B cell (primary cell): ENCODE data around the gene MAP1S. TPM values are rescaled to one million over a fixed set of nuclear protein-coding genes. Genes with fewer than 3 reads are reported as not detected.
A peak's percentile ranks its signal among the peaks of the same experiment; 100 is the strongest.

Source experiments
- ATAC-seq: fragments of 200-7000 bp; cut with Tn5 transposase; one replicate; pipeline ENCODE4 v1.10.0; 2021; ENCODE audit warnings: low read depth, mild to moderate bottlenecking, moderate number of reproducible peaks, moderate library complexity
- CTCF ChIA-PET: fragments of 350-600 bp; sonication (Branson Sonifier 250); formaldehyde crosslinking; loops from one replicate; lab custom pipeline; 2021; ENCODE audit warnings: antibody characterized with exemption, inconsistent platforms; lab: Charles Lee
- POLR2A ChIA-PET: fragments of 350-600 bp; sonication (Branson Sonifier 250); formaldehyde crosslinking; loops from one replicate; lab custom pipeline; 2021; ENCODE audit warnings: antibody characterized with exemption; lab: Charles Lee
- DNase-seq: peaks from one replicate; pipeline ENCODE4 v3.0.0; 2013
- H2AFZ ChIP-seq: 2 replicates; pipeline ENCODE4 v1.6.1; 2012; ENCODE audit warnings: mild to moderate bottlenecking, low read depth, low read length; ENCODE audit not compliant: insufficient read depth, poor library complexity, severe bottlenecking
- H3K27ac ChIP-seq, 2 donors: 1 replicate in 1 of 2; 2 replicates in 1 of 2; pipeline ENCODE4 v1.5.1; 2012 to 2013; ENCODE audit warnings: low read length in 2 of 2, mild to moderate bottlenecking in 2 of 2, moderate library complexity in 1 of 2
- H3K27me3 ChIP-seq, 4 experiments: fragments of 200-600 bp in 1 of 4; sonication (generic) in 1 of 4; replicated peaks in 1 of 4; 1 replicate in 2 of 4; 2 replicates in 2 of 4; pipeline versions ENCODE4 v1.6.1 to v1.7.0; 2013 to 2016; ENCODE audit warnings: low read length in 3 of 4, mild to moderate bottlenecking in 2 of 4, mixed read lengths in 1 of 4, moderate library complexity in 1 of 4; ENCODE audit not compliant: insufficient read depth in 4 of 4, control insufficient read depth in 3 of 4; ENCODE audit errors: control extremely low read depth in 1 of 4
- H3K36me3 ChIP-seq, 2 experiments: replicated peaks in 1 of 2; 1 replicate in 1 of 2; 2 replicates in 1 of 2; pipeline versions ENCODE4 v1.6.1 to v1.7.1; 2013; ENCODE audit warnings: low read length in 1 of 2; ENCODE audit not compliant: insufficient read depth in 2 of 2, control insufficient read depth in 1 of 2; ENCODE audit errors: control extremely low read depth in 1 of 2, extremely low read depth in 1 of 2
- H3K4me1 ChIP-seq, 2 donors: fragments of 200-600 bp in 1 of 2; sonication (generic) in 1 of 2; 1 replicate in 1 of 2; 2 replicates in 1 of 2; pipeline versions ENCODE4 v1.5.1 to v1.6.1; 2013 to 2017; ENCODE audit warnings: low read length in 2 of 2; ENCODE audit not compliant: control insufficient read depth in 2 of 2, insufficient read depth in 2 of 2
- H3K4me2 ChIP-seq: replicated peaks from 2 replicates; pipeline ENCODE3; 2012; ENCODE audit warnings: mild to moderate bottlenecking, low read depth, low read length; ENCODE audit not compliant: poor library complexity, severe bottlenecking
- H3K4me3 ChIP-seq, 5 experiments: fragments of 200-600 bp in 1 of 5; sonication (generic) in 1 of 5; 1 replicate in 3 of 5; 2 replicates in 2 of 5; pipeline versions ENCODE4 v1.5.1 to v1.7.0; 2011 to 2016; ENCODE audit warnings: low read length in 4 of 5, mild to moderate bottlenecking in 4 of 5, low read depth in 2 of 5, control low read depth in 1 of 5, moderate library complexity in 1 of 5; ENCODE audit not compliant: insufficient read depth in 1 of 5; ENCODE audit errors: control extremely low read depth in 1 of 5, extremely low read depth in 1 of 5
- H3K79me2 ChIP-seq: fragments of 200-600 bp; sonication (generic); one replicate; pipeline ENCODE4 v1.6.0; 2016; ENCODE audit warnings: low read length; ENCODE audit not compliant: control insufficient read depth, insufficient read depth
- H3K9ac ChIP-seq: fragments of 200-600 bp; sonication (generic); 2 replicates; pipeline ENCODE4 v1.6.1; 2017; ENCODE audit warnings: mild to moderate bottlenecking, low read length, moderate library complexity
- H3K9me3 ChIP-seq, 3 donors: one replicate each; pipeline versions ENCODE4 v1.6.1 to v1.7.1; 2013; ENCODE audit warnings: low read length in 2 of 3; ENCODE audit not compliant: control insufficient read depth in 2 of 3, insufficient read depth in 1 of 3; ENCODE audit errors: control extremely low read depth in 1 of 3
- H4K20me1 ChIP-seq: 2 replicates; pipeline ENCODE4 v1.6.0; 2012; ENCODE audit warnings: mild to moderate bottlenecking, low read length; ENCODE audit not compliant: insufficient read depth, control insufficient read depth, poor library complexity, severe bottlenecking
- H3K27ac Mint-ChIP-seq: one replicate; pipeline ENCODE4 v1.8.0; 2021; ENCODE audit warnings: mixed read lengths
- H3K27me3 Mint-ChIP-seq: one replicate; pipeline ENCODE4 v1.8.0; 2021; ENCODE audit warnings: mixed read lengths
- H3K4me1 Mint-ChIP-seq: one replicate; pipeline ENCODE4 v1.8.0; 2021; ENCODE audit warnings: mixed read lengths
- H3K4me3 Mint-ChIP-seq: one replicate; pipeline ENCODE4 v1.8.0; 2021; ENCODE audit warnings: mixed read lengths
- H3K9me3 Mint-ChIP-seq: one replicate; pipeline ENCODE4 v1.8.0; 2022; ENCODE audit warnings: mixed read lengths; ENCODE audit not compliant: insufficient read depth
- CTCF ChIP-seq: fragments of 200-600 bp; IDR thresholded peaks from one replicate; pipeline ENCODE4 v1.8.0; 2022; ENCODE audit warnings: antibody characterized with exemption, mild to moderate bottlenecking
- EZH2 ChIP-seq: IDR thresholded peaks from 2 replicates; pipeline ENCODE4 v1.6.1; 2012; ENCODE audit warnings: borderline replicate concordance, low read depth, mild to moderate bottlenecking, moderate library complexity, low read length; ENCODE audit not compliant: insufficient read depth, poor library complexity, severe bottlenecking
- WGBS: methylation state at CpG from one replicate; pipeline ENCODE4 v1.1.5; 2013; ENCODE audit warnings: missing lambda C conversion rate; ENCODE audit not compliant: insufficient coverage; 5-methylcytosine and 5-hydroxymethylcytosine counted together
- intact Hi-C: fragments of 100-400 bp; cut with micrococcal nuclease; formaldehyde crosslinking; loops from one replicate; pipeline ENCODE4 v1.10.0; 2022
- polyA plus RNA-seq: library from polyadenylated mRNA; depleted of rRNA; stranded (reverse); fragments of >200 nt; gene quantifications from 2 replicates; pipeline ENCODE4 v1.2.3, GENCODE V29; 2012
- total RNA-seq, 2 donors: library from RNA; stranded (reverse); fragments of 120-200 nt in 1 of 2; gene quantifications; 1 replicate in 1 of 2; 2 replicates in 1 of 2; pipeline versions ENCODE4 v1.2.3 to v1.2.4, GENCODE V29; 2013 to 2022

MAP1S gene
- total and polyA plus RNA-seq, 2 donors (not counting 1 experiment from before 2014, with no cell fraction given) = 38.2 to 83.0 TPM

- no peak for DNase-seq
- no peak overlapping the region for H3K4me3 ChIP-seq
- Mint-ChIP-seq H3K27ac (peak overlapping the region; percentile 84), H3K27me3 (no peaks in the 10 kb centered on the region), H3K4me3 (no peak overlapping the region), H3K9me3 (no peaks in the 10 kb centered on the region), H3K4me1 (peaks cover 25% of the 10 kb centered on the region)
- peaks cover 23 to 26% of the 10 kb centered on the region in 2 donors for H3K4me1 ChIP-seq
- H3K9ac ChIP-seq = no peak overlapping the region
- no peaks in the 10 kb centered on the region for H3K9me3 ChIP-seq
- no peak overlapping the region for H3K27ac ChIP-seq
- H2AFZ ChIP-seq = no peak overlapping the region
- no peak for ATAC-seq
- no peak overlapping the region for H3K4me2 ChIP-seq
- POLR2A ChIA-PET = no interaction called here
- peaks cover 3 to 75% of the 10 kb centered on the region in 2 experiments for H3K36me3 ChIP-seq
- H4K20me1 ChIP-seq = peaks cover 23% of the 10 kb centered on the region
- TF ChIP-seq CTCF (no peak), EZH2 (no peak)
- intact Hi-C loops = no loop called here
- no peaks in the 10 kb centered on the region for H3K27me3 ChIP-seq
- CTCF ChIA-PET = interaction anchor here (1.3 kb wide), 1 partner anchor 18 kb away, joined by 7 read pairs; no protein-coding TSS in a partner anchor
- 96% methylated on average over 3 of the region's 4 CpGs for WGBS
- H3K79me2 ChIP-seq = peaks cover 30% of the 10 kb centered on the region
Measured at GRCh38 chr19:17772172-17772571, 52.9 kb downstream of the MAP1S start.

- ChIA-PET CTCF (interaction anchor here (0.9 to 5.3 kb wide), 20 partner anchors 9 to 221 kb away, joined by 3 to 51 read pairs (median 6); partner anchors contain the start of genes B3GNT3, CCDC124, FCHO1 and MAP1S), POLR2A (interaction anchor here (0.6 to 3.3 kb wide), 11 partner anchors 9 to 157 kb away, joined by 3 to 18 read pairs (median 5); partner anchors contain the start of genes FCHO1, JAK3 and RPL18A)
- Mint-ChIP-seq H3K4me3 (peak overlapping the region; percentile 88), H3K27ac (peak overlapping the region; percentile 100), H3K27me3 (no peaks in the 10 kb centered on the region), H3K9me3 (no peaks in the 10 kb centered on the region), H3K4me1 (peaks cover 41% of the 10 kb centered on the region)
- ATAC-seq (no peak), DNase-seq (peak; percentile 57)
- Histone ChIP-seq H3K9me3 (no peaks in the 10 kb centered on the region), H3K4me3 (peak overlapping the region in 1 of 5 experiments; percentile 22), H3K27me3 (no peaks in the 10 kb centered on the region), H4K20me1 (peaks cover 23% of the 10 kb centered on the region), H3K9ac (no peak overlapping the region), H3K79me2 (peaks cover 37% of the 10 kb centered on the region), H2AFZ (no peak overlapping the region), H3K36me3 (peaks cover 3 to 56% of the 10 kb centered on the region in 2 experiments), H3K4me1 (peaks cover 42 to 49% of the 10 kb centered on the region in 2 donors), H3K27ac (peak overlapping the region; percentile 90), H3K4me2 (peak overlapping the region; percentile 78)
- WGBS = 96% methylated on average over 10 of the region's 16 CpGs
- TF ChIP-seq CTCF (peak; percentile 43), EZH2 (no peak)
- intact Hi-C loops = no loop called here
Measured at GRCh38 chr19:17775245-17775927, 56.1 kb downstream of the MAP1S start.
